ENCODE measurements around the gene MBNL1.

MBNL1 gene

DNA sequence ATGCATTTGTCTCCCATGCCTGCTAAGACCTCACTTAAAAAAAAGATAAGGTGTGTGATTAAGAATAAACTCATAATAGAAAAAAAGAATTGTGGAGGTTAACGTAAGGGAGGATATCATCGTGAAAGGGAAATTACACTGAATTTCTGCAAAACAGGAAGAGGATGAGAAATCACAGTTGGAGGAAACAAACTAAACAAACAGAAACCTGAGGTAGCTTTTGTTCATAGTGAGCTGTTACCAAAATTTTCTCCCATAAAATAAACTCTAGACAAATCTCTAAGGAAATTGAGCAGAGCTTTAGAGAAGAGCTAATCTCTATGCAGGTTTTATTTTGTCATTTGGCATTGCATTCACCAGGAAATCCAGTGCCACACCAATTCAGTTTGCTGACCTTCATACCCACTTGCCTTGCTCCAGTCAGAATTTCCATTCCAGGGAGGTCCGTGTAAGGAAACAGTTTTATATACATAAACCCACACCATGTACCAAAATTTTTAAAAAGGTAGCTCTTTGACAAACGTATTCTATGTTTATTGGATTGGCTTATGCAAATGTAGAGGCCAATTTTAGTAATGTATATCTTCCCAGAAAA lies 231.2 kb downstream of the MBNL1 start:
- DNase-seq = no peak

GRCh38 chr3:152505926-152506325 lies 237.2 kb downstream of the MBNL1 start:
- no peak for DNase-seq

GRCh38 chr3:152508705-152509104 lies 240.0 kb downstream of the MBNL1 start:
- no peak for DNase-seq

- DNase-seq = no peak
These were observed 243.2 kb downstream of the MBNL1 start for GRCh38 chr3:152511904-152512303.

GRCh38 chr3:152513301-152513960 lies 244.7 kb downstream of the MBNL1 start:
- no peak for DNase-seq
